Neural progenitor cell (in vitro differentiated cells): ENCODE results near the gene FBXL19.

Source experiments
- CTCF ChIP-seq: fragments of 200-600 bp; sonication (generic); IDR thresholded peaks from 2 replicates; pipeline ENCODE4 v1.5.1; 2017; ENCODE audit warnings: antibody characterized with exemption, mild to moderate bottlenecking
- EZH2 ChIP-seq: fragments of 200-600 bp; sonication (generic); IDR thresholded peaks from 2 replicates; pipeline ENCODE4 v1.6.1; 2017; ENCODE audit warnings: antibody characterized with exemption, mild to moderate bottlenecking, moderate library complexity

- TF ChIP-seq CTCF (no peak), EZH2 (no peak)
Observed at GRCh38 chr16:30886145-30886544, 37.2 kb upstream of the FBXL19 start.
